Astrocyte (in vitro differentiated cells and primary cell): Measurements from ENCODE around the gene CHD5.

Experiments used
- CTCF ChIP-seq: IDR thresholded peaks from 2 replicates; pipeline ENCODE4 v1.5.1; 2011; ENCODE audit warnings: low read depth, mild to moderate bottlenecking, inconsistent platforms, low read length, moderate library complexity; ENCODE audit not compliant: insufficient read depth
- EZH2 ChIP-seq: IDR thresholded peaks from 2 replicates; pipeline ENCODE4 v1.6.1; 2012; ENCODE audit warnings: mild to moderate bottlenecking, low read length, inconsistent platforms; ENCODE audit not compliant: insufficient read depth

- no peak for TF ChIP-seq CTCF
- no peak for TF ChIP-seq EZH2
These were observed 70.4 kb downstream of the CHD5 start for GRCh38 chr1:6109688-6110087.
